OCI-LY3 (cell line): ENCODE measurements around the gene DKK3.

Experiments
- EZH2phosphoT487 ChIP-seq: fragments of 200-600 bp; shearing (Covaris generic); IDR thresholded peaks from 2 replicates; pipeline ENCODE4 v1.6.1; 2018; ENCODE audit warnings: antibody characterized with exemption, mixed run types, low read depth
- TF ChIP-seq, protein P1 (sequence below): fragments of 200-600, 300-600 bp; sonication (generic); IDR thresholded peaks from 2 replicates; pipeline ENCODE4 v1.5.1; 2014; ENCODE audit warnings: antibody characterized with exemption, low read length, low read depth

GRCh38 chr11:11966826-11967668, 41.4 kb downstream of the DKK3 start:
- TF ChIP-seq, protein P1, sequence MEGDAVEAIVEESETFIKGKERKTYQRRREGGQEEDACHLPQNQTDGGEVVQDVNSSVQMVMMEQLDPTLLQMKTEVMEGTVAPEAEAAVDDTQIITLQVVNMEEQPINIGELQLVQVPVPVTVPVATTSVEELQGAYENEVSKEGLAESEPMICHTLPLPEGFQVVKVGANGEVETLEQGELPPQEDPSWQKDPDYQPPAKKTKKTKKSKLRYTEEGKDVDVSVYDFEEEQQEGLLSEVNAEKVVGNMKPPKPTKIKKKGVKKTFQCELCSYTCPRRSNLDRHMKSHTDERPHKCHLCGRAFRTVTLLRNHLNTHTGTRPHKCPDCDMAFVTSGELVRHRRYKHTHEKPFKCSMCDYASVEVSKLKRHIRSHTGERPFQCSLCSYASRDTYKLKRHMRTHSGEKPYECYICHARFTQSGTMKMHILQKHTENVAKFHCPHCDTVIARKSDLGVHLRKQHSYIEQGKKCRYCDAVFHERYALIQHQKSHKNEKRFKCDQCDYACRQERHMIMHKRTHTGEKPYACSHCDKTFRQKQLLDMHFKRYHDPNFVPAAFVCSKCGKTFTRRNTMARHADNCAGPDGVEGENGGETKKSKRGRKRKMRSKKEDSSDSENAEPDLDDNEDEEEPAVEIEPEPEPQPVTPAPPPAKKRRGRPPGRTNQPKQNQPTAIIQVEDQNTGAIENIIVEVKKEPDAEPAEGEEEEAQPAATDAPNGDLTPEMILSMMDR: peak; percentile 62
- no peak for TF ChIP-seq EZH2phosphoT487
